Measurements from ENCODE around the gene CYP4F2. TPM values are rescaled to one million over a fixed set of nuclear protein-coding genes. Genes with fewer than 3 reads are reported as not detected.

The CYP4F2 gene
- 0.07 to 0.19 TPM (median 0.15 TPM) in 3 of 5 replicates, not detected in the others for total RNA-seq (2022; extraction: Qiagen RNA extraction)

GRCh38 chr19:15897738-15898276 lies at the start of gene CYP4F2:
Gene CYP4F2, minus strand, starts transcription at chr19:15898074. Its CDS starts 463 bp downstream, at chr19:15897611.

GRCh38 chr19:15934332-15935078 lies 36.6 kb upstream of the CYP4F2 start, which contains the start of gene CYP4F11:
Gene CYP4F11, minus strand, starts transcription at chr19:15934529. Its CDS starts 121 bp downstream, at chr19:15934408.

Other genes with a start within 250 kb of the CYP4F2 start
- gene CYP4F12, start 225.0 kb downstream of the CYP4F2 start, total RNA-seq (2022; extraction: Qiagen RNA extraction): 1.7 to 2.1 TPM (median 2.0 TPM) in 5 replicates
- not detected in 5 replicates for gene OR10H2, start 170.1 kb downstream of the CYP4F2 start, total RNA-seq (2022; extraction: Qiagen RNA extraction)
- gene OR10H3, start 160.1 kb downstream of the CYP4F2 start, total RNA-seq (2022; extraction: Qiagen RNA extraction): not detected in 5 replicates
- not detected in 5 replicates for gene OR10H5, start 110.4 kb downstream of the CYP4F2 start, total RNA-seq (2022; extraction: Qiagen RNA extraction)
- not detected in 5 replicates for gene OR10H1, start 82.4 kb downstream of the CYP4F2 start, total RNA-seq (2022; extraction: Qiagen RNA extraction)
- gene CYP4F11, start 36.5 kb upstream of the CYP4F2 start, total RNA-seq (2022; extraction: Qiagen RNA extraction): 5.0 to 6.9 TPM (median 5.7 TPM) in 5 replicates
- gene OR10H4, start 50.9 kb upstream of the CYP4F2 start, total RNA-seq (2022; extraction: Qiagen RNA extraction): not detected in 5 replicates
- gene TPM4, start 178.4 kb upstream of the CYP4F2 start, total RNA-seq (2022; extraction: Qiagen RNA extraction): 385 to 500 TPM (median 468 TPM) in 5 replicates
- 47.1 to 83.7 TPM (median 48.3 TPM) in 5 replicates for gene RAB8A, start 213.8 kb upstream of the CYP4F2 start, total RNA-seq (2022; extraction: Qiagen RNA extraction)
- 0.08 to 0.12 TPM (median 0.09 TPM) in 3 of 5 replicates, not detected in the others for gene HSH2D, start 245.6 kb upstream of the CYP4F2 start, total RNA-seq (2022; extraction: Qiagen RNA extraction)

Measured in A549 treated with Mapracorat at 1 μM for 4 hours (cell line).